PC-3 (cell line): Measurements from ENCODE around the gene SYNJ2.

Source experiments
- EZH2 ChIP-seq: fragments of 300-600 bp; sonication (generic); IDR thresholded peaks from one replicate; pipeline ENCODE4 v1.6.1; 2017; ENCODE audit warnings: antibody characterized with exemption, mild to moderate bottlenecking, low read length; ENCODE audit not compliant: unreplicated experiment
- EZH2phosphoT487 ChIP-seq: fragments of 300-600 bp; sonication (generic); IDR thresholded peaks from 2 replicates; pipeline ENCODE4 v1.6.1; 2018; ENCODE audit warnings: mild to moderate bottlenecking, antibody characterized with exemption, low read length, borderline replicate concordance
- TF ChIP-seq, protein P1 (sequence below): fragments of 300-600 bp; sonication (generic); conservative IDR thresholded peaks from 2 replicates; pipeline ENCODE4 v1.5.1; 2017; ENCODE audit warnings: antibody characterized with exemption, low read depth, mild to moderate bottlenecking, low read length

GRCh38 chr6:158039571-158040050, 57.9 kb downstream of the SYNJ2 start:
- TF ChIP-seq, protein P1, sequence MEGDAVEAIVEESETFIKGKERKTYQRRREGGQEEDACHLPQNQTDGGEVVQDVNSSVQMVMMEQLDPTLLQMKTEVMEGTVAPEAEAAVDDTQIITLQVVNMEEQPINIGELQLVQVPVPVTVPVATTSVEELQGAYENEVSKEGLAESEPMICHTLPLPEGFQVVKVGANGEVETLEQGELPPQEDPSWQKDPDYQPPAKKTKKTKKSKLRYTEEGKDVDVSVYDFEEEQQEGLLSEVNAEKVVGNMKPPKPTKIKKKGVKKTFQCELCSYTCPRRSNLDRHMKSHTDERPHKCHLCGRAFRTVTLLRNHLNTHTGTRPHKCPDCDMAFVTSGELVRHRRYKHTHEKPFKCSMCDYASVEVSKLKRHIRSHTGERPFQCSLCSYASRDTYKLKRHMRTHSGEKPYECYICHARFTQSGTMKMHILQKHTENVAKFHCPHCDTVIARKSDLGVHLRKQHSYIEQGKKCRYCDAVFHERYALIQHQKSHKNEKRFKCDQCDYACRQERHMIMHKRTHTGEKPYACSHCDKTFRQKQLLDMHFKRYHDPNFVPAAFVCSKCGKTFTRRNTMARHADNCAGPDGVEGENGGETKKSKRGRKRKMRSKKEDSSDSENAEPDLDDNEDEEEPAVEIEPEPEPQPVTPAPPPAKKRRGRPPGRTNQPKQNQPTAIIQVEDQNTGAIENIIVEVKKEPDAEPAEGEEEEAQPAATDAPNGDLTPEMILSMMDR = no peak
- no peak for TF ChIP-seq EZH2
- TF ChIP-seq EZH2phosphoT487 = no peak
